Kidney (tissue), 14 donors: Measurements from ENCODE around the gene HOXB6. TPM values are rescaled to one million over a fixed set of nuclear protein-coding genes. Genes with fewer than 3 reads are reported as not detected.

Source experiments
- DNase-seq, 5 donors: peaks; one replicate each; pipeline ENCODE4 v3.0.0-alpha.2; 2013 to 2020
- FAIRE-seq: peaks from 2 replicates; lab custom pipeline; 2012; peaks lifted over from hg19 to GRCh38; lab: Jason Lieb, UNC
- H3K27ac ChIP-seq, 2 donors: one replicate each; pipeline ENCODE4 v1.7.0; 2013; ENCODE audit warnings: low read depth in 2 of 2, low read length in 2 of 2, inconsistent platforms in 1 of 2
- H3K27me3 ChIP-seq: one replicate; pipeline ENCODE4 v1.7.1; 2013; ENCODE audit warnings: low read length, inconsistent platforms; ENCODE audit not compliant: control insufficient read depth, insufficient read depth
- H3K36me3 ChIP-seq, 3 donors: one replicate each; pipeline versions ENCODE4 v1.7.0 to v1.7.1; 2013; ENCODE audit warnings: low read length in 3 of 3, control low read depth in 1 of 3, inconsistent platforms in 1 of 3; ENCODE audit not compliant: insufficient read depth in 3 of 3, control insufficient read depth in 2 of 3
- H3K4me1 ChIP-seq, 3 donors: one replicate each; pipeline versions ENCODE4 v1.7.0 to v1.7.1; 2013; ENCODE audit warnings: low read length in 3 of 3, inconsistent platforms in 1 of 3, low read depth in 1 of 3; ENCODE audit not compliant: control insufficient read depth in 2 of 3, insufficient read depth in 2 of 3
- H3K4me3 ChIP-seq, 3 donors: one replicate each; pipeline versions ENCODE4 v1.7.0 to v1.8.1; 2013; ENCODE audit warnings: low read length in 3 of 3, control low read depth in 1 of 3, inconsistent platforms in 1 of 3
- H3K9ac ChIP-seq, 3 donors: one replicate each; pipeline versions ENCODE4 v1.7.0 to v1.7.1; 2013; ENCODE audit warnings: low read length in 3 of 3, control low read depth in 1 of 3, inconsistent platforms in 1 of 3
- H3K9me3 ChIP-seq, 3 donors: one replicate each; pipeline versions ENCODE4 v1.7.0 to v1.7.1; 2013; ENCODE audit warnings: low read length in 3 of 3, control low read depth in 1 of 3, inconsistent platforms in 1 of 3; ENCODE audit not compliant: control insufficient read depth in 2 of 3, insufficient read depth in 1 of 3
- CTCF ChIP-seq: IDR thresholded peaks from 3 replicates; pipeline ENCODE4 v1.5.1; 2012; ENCODE audit warnings: mild to moderate bottlenecking, moderate library complexity, borderline replicate concordance; ENCODE audit not compliant: insufficient read depth; ENCODE audit errors: extremely low read depth
- intact Hi-C: fragments of 100-400 bp; cut with DNase I; formaldehyde crosslinking; loops from one replicate; pipeline ENCODE4 v1.11.1; 2022
- polyA plus RNA-seq: library from polyadenylated mRNA; stranded (reverse); fragments of 350-450 nt; fragmentation: Illumina TruSeq; extraction: RNeasy Lipid Tissue Mini Kit (QIAGEN cat#74804); gene quantifications from one replicate; pipeline ENCODE4 v1.2.3, GENCODE V29; 2014; ENCODE audit warnings: low read depth, low replicate concordance; ENCODE audit not compliant: insufficient read depth
- total RNA-seq: library from RNA; stranded (reverse); fragmentation: NEBNext Ultra II Directional; extraction: Animal tissue kit (Norgen Biotek cat#: 25700); gene quantifications from one replicate; pipeline ENCODE4 v1.2.1, GENCODE V29; 2021
- donor health status: control.
- donor health status: control.
- donor health status: control.
- donor health status: control.
- donor health status: control.
- donor health status: DM: yes; HTN: yes; CAD: no.
- donor health status: Normal renal cell carcinoma (clear cell type).

HOXB6 gene
- total and polyA plus RNA-seq, 2 donors from 2014 or later = 44.0 to 90.2 TPM

DNA sequence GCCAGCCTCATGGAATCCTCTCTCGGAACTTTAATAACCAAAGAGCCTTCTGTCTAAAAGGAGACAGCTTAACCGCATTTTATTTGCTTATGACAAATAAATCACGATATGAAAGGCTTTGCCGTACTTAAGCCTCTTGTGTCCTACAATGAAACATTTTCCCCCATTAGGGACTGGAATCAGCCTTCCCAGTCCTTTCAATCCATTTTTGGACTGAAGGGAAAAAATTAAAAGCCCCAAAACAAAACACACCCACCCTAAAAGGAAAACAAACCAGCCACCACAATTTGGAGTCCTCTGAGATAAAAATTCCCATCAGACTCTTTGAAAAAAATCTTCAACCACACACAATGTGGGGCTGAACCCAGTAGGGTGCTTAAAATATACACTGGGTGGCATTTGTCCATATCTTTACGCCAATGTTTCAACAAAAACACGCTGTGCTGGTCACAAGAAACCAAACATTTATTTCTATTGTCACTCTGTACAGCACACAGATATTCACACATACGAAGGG, 29.7 kb downstream of the HOXB6 start:
- intact Hi-C loops = loop anchor here (5.0 kb wide), 1 partner anchor 33 kb away; no protein-coding TSS in a partner anchor
- peak overlapping the region in 2 of 3 donors; percentile 37 to 82 for H3K9ac ChIP-seq
- H3K4me1 ChIP-seq = peaks cover 7 to 26% (median 11%) of the 10 kb centered on the region in 3 donors
- peak overlapping the region; percentile 26 to 51 for H3K27ac ChIP-seq
- H3K9me3 ChIP-seq = no peaks in the 10 kb centered on the region
- no peaks in the 10 kb centered on the region for H3K36me3 ChIP-seq
- H3K27me3 ChIP-seq = no peaks in the 10 kb centered on the region
- no peak for TF ChIP-seq CTCF
- peak overlapping the region in 1 of 3 donors; percentile 45 for H3K4me3 ChIP-seq
- DNase-seq (no peak), FAIRE-seq (no peak)

DNA sequence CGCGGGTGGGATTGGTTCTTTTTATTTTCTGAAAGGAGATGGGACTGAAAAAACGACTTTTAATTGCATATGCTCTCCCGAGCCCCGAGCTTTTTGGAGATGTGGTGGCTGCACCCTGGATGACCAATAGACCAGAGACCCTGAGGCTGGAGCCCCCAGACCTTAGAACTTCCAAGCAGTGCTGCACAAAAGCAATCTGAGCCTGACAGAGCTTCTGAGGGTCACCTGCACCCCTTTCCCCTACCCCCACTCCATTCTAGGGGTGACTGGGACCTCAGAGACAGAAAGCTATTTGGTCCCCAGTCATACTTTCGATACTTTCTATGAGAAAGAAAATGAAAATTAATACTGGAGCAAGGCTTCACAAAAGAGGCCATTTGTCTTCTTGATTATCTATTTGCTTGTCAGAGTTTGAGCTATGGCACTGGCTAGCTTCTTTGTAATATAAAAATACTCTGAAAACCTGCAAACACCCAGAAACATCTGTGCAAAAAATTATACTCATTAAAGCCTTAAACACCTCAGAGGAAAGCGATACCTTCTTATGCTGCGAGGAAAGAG, 30.2 kb downstream of the HOXB6 start:
- intact Hi-C loops = loop anchor here (5.0 kb wide), 1 partner anchor 32 kb away; no protein-coding TSS in a partner anchor
- peak overlapping the region in 1 of 3 donors; percentile 45 for H3K4me3 ChIP-seq
- peaks cover 11 to 28% (median 12%) of the 10 kb centered on the region in 3 donors for H3K4me1 ChIP-seq
- H3K36me3 ChIP-seq = no peaks in the 10 kb centered on the region
- no peaks in the 10 kb centered on the region for H3K27me3 ChIP-seq
- no peak for FAIRE-seq
- no peaks in the 10 kb centered on the region for H3K9me3 ChIP-seq
- no peak for DNase-seq
- no peak for TF ChIP-seq CTCF
- H3K9ac ChIP-seq = peak overlapping the region in 2 of 3 donors; percentile 37 to 82
- H3K27ac ChIP-seq = peak overlapping the region; percentile 26 to 86

- peak overlapping the region; percentile 23 to 82 (median 68) for H3K9ac ChIP-seq
- H3K9me3 ChIP-seq = no peaks in the 10 kb centered on the region
- intact Hi-C loops = no loop called here
- DNase-seq (no peak), FAIRE-seq (no peak)
- H3K4me1 ChIP-seq = peaks cover 14 to 29% (median 28%) of the 10 kb centered on the region in 3 donors
- peak overlapping the region; percentile 81 to 86 for H3K27ac ChIP-seq
- no peak for TF ChIP-seq CTCF
- H3K27me3 ChIP-seq = no peaks in the 10 kb centered on the region
- H3K4me3 ChIP-seq = peak overlapping the region in 2 of 3 donors; percentile 32 to 51
- H3K36me3 ChIP-seq = no peaks in the 10 kb centered on the region
These were observed 32.9 kb downstream of the HOXB6 start for GRCh38 chr17:48571826-48572417.
